ENCODE measurements around the gene DMD. TPM values are rescaled to one million over a fixed set of nuclear protein-coding genes. Genes with fewer than 3 reads are reported as not detected.

The DMD gene
- polyA plus RNA-seq, 4 donors, result 1.6 to 11.6 (median 2.9) TPM

GRCh38 chrX:32514986-32515385 lies 696.4 kb downstream of the DMD start:
- H3K9me3 ChIP-seq (ENCODE audit: control insufficient read depth in 2 of 2, insufficient read depth in 1 of 2, low read depth in 1 of 2, low read length in 1 of 2), result no peaks in the 10 kb centered on the region
- no peak for DNase-seq

GRCh38 chrX:32501606-32502005 lies 709.7 kb downstream of the DMD start:
- Histone ChIP-seq H3K27me3 (ENCODE audit: control insufficient read depth in 3 of 3, insufficient read depth in 3 of 3, low read length in 3 of 3) (no peaks in the 10 kb centered on the region), H3K27ac (ENCODE audit: low read depth in 1 of 3, low read length in 2 of 3) (no peak overlapping the region), H3K4me1 (ENCODE audit: control insufficient read depth in 3 of 3, insufficient read depth in 2 of 3, low read depth in 1 of 3, low read length in 2 of 3) (no peaks in the 10 kb centered on the region), H3K4me3 (ENCODE audit: low read depth in 1 of 3, low read length in 3 of 3) (no peak overlapping the region), H3K36me3 (ENCODE audit: control insufficient read depth in 3 of 3, insufficient read depth in 2 of 3, low read depth in 1 of 3, low read length in 3 of 3) (no peaks in the 10 kb centered on the region), H3K9me3 (ENCODE audit: control insufficient read depth in 2 of 2, insufficient read depth in 1 of 2, low read depth in 1 of 2, low read length in 1 of 2) (no peaks in the 10 kb centered on the region)
- no peak for FAIRE-seq
- DNase-seq, result no peak
- WGBS, 3 donors, result 44 to 61% (median 45%) methylated on average over 3 of the region's 3 CpGs

More at GRCh38 chrX:32514986-32515385, 696.4 kb downstream of the DMD start:
- Histone ChIP-seq H3K36me3 (ENCODE audit: control insufficient read depth in 3 of 3, insufficient read depth in 2 of 3, low read depth in 1 of 3, low read length in 3 of 3) (no peaks in the 10 kb centered on the region), H3K27ac (ENCODE audit: low read depth in 1 of 3, low read length in 2 of 3) (no peak overlapping the region), H3K4me3 (ENCODE audit: low read depth in 1 of 3, low read length in 3 of 3) (no peak overlapping the region), H3K27me3 (ENCODE audit: control insufficient read depth in 3 of 3, insufficient read depth in 3 of 3, low read length in 3 of 3) (no peaks in the 10 kb centered on the region), H3K4me1 (ENCODE audit: control insufficient read depth in 3 of 3, insufficient read depth in 2 of 3, low read depth in 1 of 3, low read length in 2 of 3) (no peaks in the 10 kb centered on the region)
- WGBS, 3 donors, result 54 to 66% (median 55%) methylated on average over 5 of the region's 5 CpGs
- no peak for FAIRE-seq

- 84 to 86% (median 85%) methylated on average over 6 of the region's 6 CpGs for whole genome bisulfite sequencing, 3 donors
- H3K27me3 ChIP-seq (ENCODE audit: control insufficient read depth in 3 of 3, insufficient read depth in 3 of 3, low read length in 3 of 3), result no peaks in the 10 kb centered on the region
- DNase-seq (no peak), FAIRE-seq (no peak)
- no peaks in the 10 kb centered on the region for H3K9me3 ChIP-seq (ENCODE audit: control insufficient read depth in 2 of 2, insufficient read depth in 1 of 2, low read depth in 1 of 2, low read length in 1 of 2)
- H3K4me1 ChIP-seq (ENCODE audit: control insufficient read depth in 3 of 3, insufficient read depth in 2 of 3, low read depth in 1 of 3, low read length in 2 of 3), result no peaks in the 10 kb centered on the region
- no peaks in the 10 kb centered on the region for H3K36me3 ChIP-seq (ENCODE audit: control insufficient read depth in 3 of 3, insufficient read depth in 2 of 3, low read depth in 1 of 3, low read length in 3 of 3)
- H3K4me3 ChIP-seq (ENCODE audit: low read depth in 1 of 3, low read length in 3 of 3), result no peak overlapping the region
- H3K27ac ChIP-seq (ENCODE audit: low read depth in 1 of 3, low read length in 2 of 3), result no peak overlapping the region
Measured at GRCh38 chrX:32496671-32497070, 714.7 kb downstream of the DMD start.

DNA sequence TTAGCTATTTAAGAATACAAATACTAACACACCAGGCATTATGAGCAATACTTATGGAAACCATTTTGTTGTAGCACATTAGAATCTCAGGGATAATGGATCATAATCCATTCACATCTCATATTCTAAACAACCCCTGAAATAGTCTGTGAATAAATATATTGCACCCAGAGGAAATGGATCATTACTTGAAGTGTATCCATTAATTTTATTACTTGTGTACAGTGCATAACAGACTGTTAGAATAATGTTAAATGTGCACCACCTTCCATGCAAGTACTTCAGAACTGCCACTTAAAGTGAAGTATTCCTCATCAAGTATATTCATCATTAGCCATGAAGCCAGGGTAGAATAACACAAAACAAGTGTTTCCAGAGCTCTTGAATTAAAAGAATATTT lies 715.5 kb downstream of the DMD start:
- H3K36me3 ChIP-seq (ENCODE audit: control insufficient read depth in 3 of 3, insufficient read depth in 2 of 3, low read depth in 1 of 3, low read length in 3 of 3), result no peaks in the 10 kb centered on the region
- DNase-seq, result no peak
- no peak overlapping the region for H3K27ac ChIP-seq (ENCODE audit: low read depth in 1 of 3, low read length in 2 of 3)
- no peak overlapping the region for H3K4me3 ChIP-seq (ENCODE audit: low read depth in 1 of 3, low read length in 3 of 3)
- FAIRE-seq, result no peak
- no peaks in the 10 kb centered on the region for H3K27me3 ChIP-seq (ENCODE audit: control insufficient read depth in 3 of 3, insufficient read depth in 3 of 3, low read length in 3 of 3)
- no peaks in the 10 kb centered on the region for H3K9me3 ChIP-seq (ENCODE audit: control insufficient read depth in 2 of 2, insufficient read depth in 1 of 2, low read depth in 1 of 2, low read length in 1 of 2)
- H3K4me1 ChIP-seq (ENCODE audit: control insufficient read depth in 3 of 3, insufficient read depth in 2 of 3, low read depth in 1 of 3, low read length in 2 of 3), result no peaks in the 10 kb centered on the region

GRCh38 chrX:32489125-32489524 lies 722.2 kb downstream of the DMD start:
- H3K4me1 ChIP-seq (ENCODE audit: control insufficient read depth in 3 of 3, insufficient read depth in 2 of 3, low read depth in 1 of 3, low read length in 2 of 3), result no peaks in the 10 kb centered on the region
- 60 to 83% (median 65%) methylated on average over 3 of the region's 3 CpGs for WGBS, 3 donors

GRCh38 chrX:32483534-32484136 lies 727.7 kb downstream of the DMD start:
- DNase-seq (no peak), FAIRE-seq (peak; percentile 55)
- Histone ChIP-seq H3K27me3 (ENCODE audit: control insufficient read depth in 3 of 3, insufficient read depth in 3 of 3, low read length in 3 of 3) (no peaks in the 10 kb centered on the region), H3K4me3 (ENCODE audit: low read depth in 1 of 3, low read length in 3 of 3) (no peak overlapping the region), H3K9me3 (ENCODE audit: control insufficient read depth in 2 of 2, insufficient read depth in 1 of 2, low read depth in 1 of 2, low read length in 1 of 2) (no peaks in the 10 kb centered on the region), H3K27ac (ENCODE audit: low read depth in 1 of 3, low read length in 2 of 3) (no peak overlapping the region), H3K36me3 (ENCODE audit: control insufficient read depth in 3 of 3, insufficient read depth in 2 of 3, low read depth in 1 of 3, low read length in 3 of 3) (no peaks in the 10 kb centered on the region), H3K4me1 (ENCODE audit: control insufficient read depth in 3 of 3, insufficient read depth in 2 of 3, low read depth in 1 of 3, low read length in 2 of 3) (no peaks in the 10 kb centered on the region)
- WGBS, 3 donors, result 34 to 43% (median 41%) methylated on average over 3 of the region's 3 CpGs

More at GRCh38 chrX:32489125-32489524, 722.2 kb downstream of the DMD start:
- no peak for DNase-seq
- no peaks in the 10 kb centered on the region for H3K36me3 ChIP-seq (ENCODE audit: control insufficient read depth in 3 of 3, insufficient read depth in 2 of 3, low read depth in 1 of 3, low read length in 3 of 3)
- no peaks in the 10 kb centered on the region for H3K9me3 ChIP-seq (ENCODE audit: control insufficient read depth in 2 of 2, insufficient read depth in 1 of 2, low read depth in 1 of 2, low read length in 1 of 2)
- no peak overlapping the region for H3K4me3 ChIP-seq (ENCODE audit: low read depth in 1 of 3, low read length in 3 of 3)
- no peaks in the 10 kb centered on the region for H3K27me3 ChIP-seq (ENCODE audit: control insufficient read depth in 3 of 3, insufficient read depth in 3 of 3, low read length in 3 of 3)
- FAIRE-seq, result no peak
- no peak overlapping the region for H3K27ac ChIP-seq (ENCODE audit: low read depth in 1 of 3, low read length in 2 of 3)

DNA sequence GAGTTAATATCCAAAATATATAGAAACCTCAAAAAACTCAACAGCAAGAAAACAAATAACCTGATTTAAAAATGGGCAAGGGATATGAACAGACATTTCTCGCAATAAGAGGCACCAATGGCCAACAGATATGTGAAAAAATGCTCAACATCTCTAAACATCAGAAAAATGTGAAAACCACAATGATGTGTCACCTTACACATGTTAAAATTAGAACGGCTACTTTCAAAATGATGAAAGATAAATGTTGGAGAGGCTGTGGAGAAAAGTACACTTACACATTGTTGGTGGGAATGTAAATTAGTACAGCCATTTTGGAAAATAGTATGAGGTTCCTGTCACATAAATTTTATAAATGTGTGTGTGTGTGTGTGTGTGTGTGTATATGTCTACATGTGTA lies 731.3 kb downstream of the DMD start:
- H3K4me1 ChIP-seq (ENCODE audit: control insufficient read depth in 3 of 3, insufficient read depth in 2 of 3, low read depth in 1 of 3, low read length in 2 of 3), result no peaks in the 10 kb centered on the region
- no peaks in the 10 kb centered on the region for H3K36me3 ChIP-seq (ENCODE audit: control insufficient read depth in 3 of 3, insufficient read depth in 2 of 3, low read depth in 1 of 3, low read length in 3 of 3)
- FAIRE-seq, result no peak
- WGBS, 3 donors, result 59 to 83% (median 82%) methylated on average over 2 of the region's 2 CpGs
- H3K27me3 ChIP-seq (ENCODE audit: control insufficient read depth in 3 of 3, insufficient read depth in 3 of 3, low read length in 3 of 3), result no peaks in the 10 kb centered on the region
- no peak overlapping the region for H3K27ac ChIP-seq (ENCODE audit: low read depth in 1 of 3, low read length in 2 of 3)
- no peak overlapping the region for H3K4me3 ChIP-seq (ENCODE audit: low read depth in 1 of 3, low read length in 3 of 3)
- H3K9me3 ChIP-seq (ENCODE audit: control insufficient read depth in 2 of 2, insufficient read depth in 1 of 2, low read depth in 1 of 2, low read length in 1 of 2), result no peaks in the 10 kb centered on the region
- no peak for DNase-seq

- H3K4me3 ChIP-seq (ENCODE audit: low read depth in 1 of 3, low read length in 3 of 3), result no peak overlapping the region
- H3K36me3 ChIP-seq (ENCODE audit: control insufficient read depth in 3 of 3, insufficient read depth in 2 of 3, low read depth in 1 of 3, low read length in 3 of 3), result no peaks in the 10 kb centered on the region
- no peak for DNase-seq
- no peak for FAIRE-seq
- H3K4me1 ChIP-seq (ENCODE audit: control insufficient read depth in 3 of 3, insufficient read depth in 2 of 3, low read depth in 1 of 3, low read length in 2 of 3), result no peaks in the 10 kb centered on the region
- H3K27me3 ChIP-seq (ENCODE audit: control insufficient read depth in 3 of 3, insufficient read depth in 3 of 3, low read length in 3 of 3), result no peaks in the 10 kb centered on the region
- H3K9me3 ChIP-seq (ENCODE audit: control insufficient read depth in 2 of 2, insufficient read depth in 1 of 2, low read depth in 1 of 2, low read length in 1 of 2), result no peaks in the 10 kb centered on the region
- WGBS, 3 donors, result 46 to 62% (median 50%) methylated on average over 3 of the region's 3 CpGs
- H3K27ac ChIP-seq (ENCODE audit: low read depth in 1 of 3, low read length in 2 of 3), result no peak overlapping the region
Measured at GRCh38 chrX:32472364-32472763, 739.0 kb downstream of the DMD start.

DNA sequence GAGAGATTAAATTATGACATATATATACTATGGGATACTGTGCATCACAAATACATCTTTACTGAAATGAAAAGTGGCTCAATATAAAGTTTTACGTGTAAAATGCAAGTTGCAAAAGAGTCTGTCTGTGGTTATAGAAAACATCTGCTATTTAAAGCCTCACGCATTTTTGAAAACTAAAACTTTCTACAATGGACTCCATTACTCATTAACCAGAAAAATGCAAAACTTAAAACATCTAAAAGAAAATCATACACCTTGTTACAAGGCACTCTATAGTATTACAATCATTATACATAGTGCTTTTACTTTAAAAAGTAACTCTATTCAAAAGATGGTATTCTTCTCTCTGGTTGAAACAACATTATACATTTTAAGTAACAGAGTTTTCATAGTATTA lies 755.6 kb downstream of the DMD start:
- H3K9me3 ChIP-seq (ENCODE audit: control insufficient read depth in 2 of 2, insufficient read depth in 1 of 2, low read depth in 1 of 2, low read length in 1 of 2), result no peaks in the 10 kb centered on the region
- H3K4me1 ChIP-seq (ENCODE audit: control insufficient read depth in 3 of 3, insufficient read depth in 2 of 3, low read depth in 1 of 3, low read length in 2 of 3), result no peaks in the 10 kb centered on the region
- 82 to 88% (median 86%) methylated on average over 2 of the region's 2 CpGs for WGBS, 3 donors
- no peaks in the 10 kb centered on the region for H3K27me3 ChIP-seq (ENCODE audit: control insufficient read depth in 3 of 3, insufficient read depth in 3 of 3, low read length in 3 of 3)
- FAIRE-seq, result no peak
- H3K36me3 ChIP-seq (ENCODE audit: control insufficient read depth in 3 of 3, insufficient read depth in 2 of 3, low read depth in 1 of 3, low read length in 3 of 3), result no peaks in the 10 kb centered on the region
- H3K4me3 ChIP-seq (ENCODE audit: low read depth in 1 of 3, low read length in 3 of 3), result no peak overlapping the region
- no peak for DNase-seq
- no peak overlapping the region for H3K27ac ChIP-seq (ENCODE audit: low read depth in 1 of 3, low read length in 2 of 3)

Measured in small intestine (tissue), 7 donors.